Measurements from ENCODE around the gene UBA6.

UBA6 gene

DNA sequence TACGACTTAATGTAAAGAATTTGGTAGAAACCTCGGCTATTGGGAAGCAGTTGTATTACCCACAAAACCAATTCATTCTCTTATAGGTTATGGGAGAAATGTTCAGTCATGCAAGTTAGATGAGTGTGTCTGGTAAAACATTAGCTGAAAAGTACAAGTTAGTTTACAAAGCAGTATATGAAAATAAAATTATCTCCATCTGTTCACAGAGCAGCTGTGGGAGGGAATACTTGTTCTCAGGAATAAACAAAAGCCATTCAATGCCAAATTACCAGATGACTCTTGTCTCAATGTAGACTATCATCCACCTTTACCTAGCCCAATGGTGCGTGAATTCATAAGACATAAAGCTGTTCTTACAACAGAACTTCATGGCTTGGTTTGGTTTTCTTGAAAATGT lies 113.8 kb downstream of the UBA6 start:
- no peak for TF ChIP-seq SUZ12 (IDR thresholded peaks at IDR 0.05)
- TF ChIP-seq NFRKB (IDR thresholded peaks at IDR 0.05): no peak
- TF ChIP-seq ARNT (IDR thresholded peaks at IDR 0.05): no peak
- TF ChIP-seq LEF1 (IDR thresholded peaks at IDR 0.05; ENCODE audit: borderline replicate concordance): no peak
- TF ChIP-seq ELF4 (IDR thresholded peaks at IDR 0.05): no peak
- no peak for TF ChIP-seq ZNF384 (IDR thresholded peaks at IDR 0.05)
- no peak for TF ChIP-seq FOXA1 (IDR thresholded peaks at IDR 0.05)
- no peak for TF ChIP-seq FOXK2 (IDR thresholded peaks at IDR 0.05)
- TF ChIP-seq, protein P1, sequence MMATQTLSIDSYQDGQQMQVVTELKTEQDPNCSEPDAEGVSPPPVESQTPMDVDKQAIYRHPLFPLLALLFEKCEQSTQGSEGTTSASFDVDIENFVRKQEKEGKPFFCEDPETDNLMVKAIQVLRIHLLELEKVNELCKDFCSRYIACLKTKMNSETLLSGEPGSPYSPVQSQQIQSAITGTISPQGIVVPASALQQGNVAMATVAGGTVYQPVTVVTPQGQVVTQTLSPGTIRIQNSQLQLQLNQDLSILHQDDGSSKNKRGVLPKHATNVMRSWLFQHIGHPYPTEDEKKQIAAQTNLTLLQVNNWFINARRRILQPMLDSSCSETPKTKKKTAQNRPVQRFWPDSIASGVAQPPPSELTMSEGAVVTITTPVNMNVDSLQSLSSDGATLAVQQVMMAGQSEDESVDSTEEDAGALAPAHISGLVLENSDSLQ (IDR thresholded peaks at IDR 0.05): no peak
- TF ChIP-seq L3MBTL2 (conservative IDR thresholded peaks at IDR 0.05): no peak
- no peak for TF ChIP-seq HDGF (IDR thresholded peaks at IDR 0.05; ENCODE audit: borderline replicate concordance)
- no peak for TF ChIP-seq BHLHE40 (IDR thresholded peaks at IDR 0.05; ENCODE audit: borderline replicate concordance)
- TF ChIP-seq CTBP1 (IDR thresholded peaks at IDR 0.05; ENCODE audit: borderline replicate concordance): no peak
- no peak for TF ChIP-seq SP1 (IDR thresholded peaks at IDR 0.05)
- no peak for TF ChIP-seq FOXM1 (IDR thresholded peaks at IDR 0.05; ENCODE audit: borderline replicate concordance)
- no peak for TF ChIP-seq TARDBP (IDR thresholded peaks at IDR 0.05)
- POLR2A ChIA-PET: no interaction called here
- DNase-seq (ENCODE audit: extremely low spot score): no peak
- CTCF ChIA-PET: no interaction called here

DNA sequence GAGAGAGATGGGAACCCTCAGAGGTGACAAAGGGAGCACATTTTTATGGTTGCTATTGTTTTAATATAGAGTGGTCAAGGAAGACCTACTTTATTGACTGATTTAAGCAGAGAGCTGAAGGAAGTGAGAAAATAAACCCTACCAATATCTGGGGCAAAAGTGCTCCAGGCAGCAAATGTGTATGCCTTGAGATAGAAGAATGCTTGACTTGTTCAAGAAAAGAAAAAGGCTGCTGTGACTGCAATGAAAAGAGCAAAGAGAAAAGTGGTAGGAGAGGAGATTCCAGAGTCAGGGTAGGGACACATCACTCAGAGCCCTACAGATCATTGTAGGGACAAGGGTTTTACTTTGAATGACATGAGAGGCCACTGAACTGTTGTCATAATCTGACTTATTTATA lies 116.5 kb downstream of the UBA6 start:
- ChIA-PET CTCF (no interaction called here), POLR2A (no interaction called here)
- TF ChIP-seq HDGF (IDR thresholded peaks at IDR 0.05; ENCODE audit: borderline replicate concordance): no peak
- no peak for TF ChIP-seq FOXK2 (IDR thresholded peaks at IDR 0.05)
- TF ChIP-seq L3MBTL2 (conservative IDR thresholded peaks at IDR 0.05): no peak
- no peak for TF ChIP-seq TARDBP (IDR thresholded peaks at IDR 0.05)
- TF ChIP-seq ELF4 (IDR thresholded peaks at IDR 0.05): no peak
- TF ChIP-seq FOXA1 (IDR thresholded peaks at IDR 0.05): no peak
- no peak for TF ChIP-seq SUZ12 (IDR thresholded peaks at IDR 0.05)
- no peak for TF ChIP-seq SP1 (IDR thresholded peaks at IDR 0.05)
- TF ChIP-seq FOXM1 (IDR thresholded peaks at IDR 0.05; ENCODE audit: borderline replicate concordance): no peak
- TF ChIP-seq BHLHE40 (IDR thresholded peaks at IDR 0.05; ENCODE audit: borderline replicate concordance): no peak
- no peak for TF ChIP-seq LEF1 (IDR thresholded peaks at IDR 0.05; ENCODE audit: borderline replicate concordance)
- DNase-seq (ENCODE audit: extremely low spot score): no peak

DNA sequence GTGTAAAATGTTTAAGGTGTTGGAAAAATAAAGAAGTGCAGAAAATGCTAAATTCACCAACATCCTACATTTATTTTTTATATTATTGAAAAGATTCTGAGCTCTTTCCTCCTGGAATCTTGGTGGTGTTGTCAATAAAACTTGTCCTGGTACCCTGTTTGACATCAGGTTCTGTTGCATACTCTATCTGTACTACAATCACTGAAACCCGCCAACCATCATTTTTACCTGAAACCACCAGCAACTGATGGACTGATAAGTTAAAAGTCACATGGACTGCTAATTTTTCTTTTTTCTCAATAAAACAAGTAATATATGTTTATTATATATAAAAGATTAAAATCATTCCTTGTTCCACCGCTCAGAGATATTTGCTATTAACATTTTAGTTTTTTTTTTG lies 119.0 kb downstream of the UBA6 start:
- TF ChIP-seq FOXK2 (IDR thresholded peaks at IDR 0.05) (no peak), L3MBTL2 (conservative IDR thresholded peaks at IDR 0.05) (no peak), LEF1 (IDR thresholded peaks at IDR 0.05; ENCODE audit: borderline replicate concordance) (no peak), TARDBP (IDR thresholded peaks at IDR 0.05) (no peak), FOXM1 (IDR thresholded peaks at IDR 0.05; ENCODE audit: borderline replicate concordance) (no peak), SUZ12 (IDR thresholded peaks at IDR 0.05) (no peak), BHLHE40 (IDR thresholded peaks at IDR 0.05; ENCODE audit: borderline replicate concordance) (no peak), ZNF384 (IDR thresholded peaks at IDR 0.05) (no peak)
- TF ChIP-seq, protein P1 (IDR thresholded peaks at IDR 0.05): no peak
- DNase-seq (ENCODE audit: extremely low spot score): no peak
- CTCF ChIA-PET: no interaction called here
- POLR2A ChIA-PET: no interaction called here

DNA sequence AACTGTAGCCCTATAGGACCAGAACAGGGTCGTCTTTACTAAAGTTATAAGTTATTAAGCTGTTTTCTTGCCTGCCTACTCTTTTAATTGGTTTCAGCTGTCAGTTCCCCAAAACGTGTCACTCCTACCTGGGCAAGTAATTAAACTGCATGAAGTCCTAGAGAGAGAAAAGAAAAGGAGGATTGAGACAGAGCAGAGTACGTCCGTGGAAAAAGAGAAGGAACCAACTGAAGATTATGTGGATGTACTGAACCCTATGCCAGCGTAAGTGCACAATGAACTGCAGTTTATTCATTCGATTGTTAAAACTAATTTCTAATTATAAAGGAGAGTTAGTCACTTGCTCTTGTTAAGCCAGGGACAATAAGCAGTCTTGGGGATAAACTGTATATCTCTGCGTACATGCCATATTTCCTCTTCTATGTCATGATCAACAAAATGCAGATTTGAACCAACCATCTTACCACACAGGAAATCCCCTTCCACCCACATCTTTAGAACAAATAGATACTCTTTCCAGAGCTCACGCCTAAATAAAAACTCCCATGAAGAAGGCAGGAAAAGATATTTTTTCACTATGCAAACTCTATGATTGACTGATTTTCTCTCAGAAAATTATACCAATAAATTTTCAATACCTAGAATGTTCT lies 119.6 kb downstream of the UBA6 start:
- DNase-seq (ENCODE audit: extremely low spot score): no peak
- CTCF ChIA-PET: no interaction called here
- no peak for TF ChIP-seq SUZ12 (IDR thresholded peaks at IDR 0.05)
- TF ChIP-seq NFRKB (IDR thresholded peaks at IDR 0.05): no peak
- no peak for TF ChIP-seq CTBP1 (IDR thresholded peaks at IDR 0.05; ENCODE audit: borderline replicate concordance)
- no peak for TF ChIP-seq LEF1 (IDR thresholded peaks at IDR 0.05; ENCODE audit: borderline replicate concordance)
- no peak for TF ChIP-seq ZNF384 (IDR thresholded peaks at IDR 0.05)
- TF ChIP-seq FOXA1 (IDR thresholded peaks at IDR 0.05): no peak
- TF ChIP-seq HDGF (IDR thresholded peaks at IDR 0.05; ENCODE audit: borderline replicate concordance): no peak
- POLR2A ChIA-PET: no interaction called here

DNA sequence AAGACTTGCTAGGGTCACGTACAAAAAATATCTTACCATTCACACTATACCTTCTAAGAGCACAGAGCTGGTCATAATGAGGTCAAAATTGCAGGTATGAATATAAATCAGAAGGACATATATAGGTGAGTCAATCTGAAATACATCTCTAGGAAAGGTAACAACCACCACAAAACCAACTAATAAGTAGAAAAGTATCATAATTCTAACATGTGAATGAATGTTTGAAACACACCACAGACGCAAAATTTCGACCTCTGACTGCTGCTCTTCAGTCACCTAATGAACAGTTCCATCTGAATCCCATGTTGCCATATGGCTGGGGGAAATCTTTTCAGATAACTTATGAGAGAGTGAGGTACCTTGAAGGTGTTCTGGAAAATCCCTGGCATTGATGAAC lies 120.4 kb downstream of the UBA6 start:
- TF ChIP-seq FOXA1 (IDR thresholded peaks at IDR 0.05) (no peak), CTBP1 (IDR thresholded peaks at IDR 0.05; ENCODE audit: borderline replicate concordance) (no peak), BHLHE40 (IDR thresholded peaks at IDR 0.05; ENCODE audit: borderline replicate concordance) (no peak), TARDBP (IDR thresholded peaks at IDR 0.05) (no peak), ARNT (IDR thresholded peaks at IDR 0.05) (no peak), FOXK2 (IDR thresholded peaks at IDR 0.05) (no peak), FOXM1 (IDR thresholded peaks at IDR 0.05; ENCODE audit: borderline replicate concordance) (no peak), SUZ12 (IDR thresholded peaks at IDR 0.05) (no peak), LEF1 (IDR thresholded peaks at IDR 0.05; ENCODE audit: borderline replicate concordance) (no peak), L3MBTL2 (conservative IDR thresholded peaks at IDR 0.05) (no peak), SP1 (IDR thresholded peaks at IDR 0.05) (no peak)
- DNase-seq (ENCODE audit: extremely low spot score): no peak
- CTCF ChIA-PET: no interaction called here
- POLR2A ChIA-PET: no interaction called here

DNA sequence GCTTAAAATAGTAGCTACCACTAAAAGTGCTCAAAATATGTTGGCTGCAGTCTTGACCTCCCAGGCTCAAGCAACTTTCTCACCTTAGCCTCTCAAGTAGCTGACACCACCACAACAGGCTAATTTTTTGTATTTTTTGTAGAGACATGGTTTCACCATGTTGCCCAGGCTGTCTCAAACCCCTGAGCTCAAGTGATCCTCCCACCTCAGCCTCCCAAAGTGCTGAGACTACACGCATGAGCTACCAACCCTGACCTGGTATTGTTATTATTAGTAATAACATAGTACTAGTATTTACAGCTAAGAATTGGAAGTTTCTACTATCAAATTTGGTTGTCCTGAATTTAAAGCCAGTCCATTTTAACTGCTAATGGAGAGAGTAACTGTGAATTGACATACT lies 124.4 kb downstream of the UBA6 start:
- TF ChIP-seq LEF1 (IDR thresholded peaks at IDR 0.05; ENCODE audit: borderline replicate concordance): no peak
- no peak for TF ChIP-seq SUZ12 (IDR thresholded peaks at IDR 0.05)
- no peak for TF ChIP-seq SP1 (IDR thresholded peaks at IDR 0.05)
- no peak for TF ChIP-seq CTBP1 (IDR thresholded peaks at IDR 0.05; ENCODE audit: borderline replicate concordance)
- TF ChIP-seq, protein P1 (IDR thresholded peaks at IDR 0.05): no peak
- TF ChIP-seq FOXM1 (IDR thresholded peaks at IDR 0.05; ENCODE audit: borderline replicate concordance): no peak
- TF ChIP-seq L3MBTL2 (conservative IDR thresholded peaks at IDR 0.05): no peak
- TF ChIP-seq ARNT (IDR thresholded peaks at IDR 0.05): no peak
- TF ChIP-seq FOXK2 (IDR thresholded peaks at IDR 0.05): no peak
- no peak for TF ChIP-seq BHLHE40 (IDR thresholded peaks at IDR 0.05; ENCODE audit: borderline replicate concordance)
- no peak for TF ChIP-seq HDGF (IDR thresholded peaks at IDR 0.05; ENCODE audit: borderline replicate concordance)
- no peak for TF ChIP-seq ELF4 (IDR thresholded peaks at IDR 0.05)
- no peak for TF ChIP-seq ZNF384 (IDR thresholded peaks at IDR 0.05)
- TF ChIP-seq TARDBP (IDR thresholded peaks at IDR 0.05): no peak
- POLR2A ChIA-PET: no interaction called here
- no peak for DNase-seq (ENCODE audit: extremely low spot score)
- CTCF ChIA-PET: no interaction called here

All from HEK293T (cell line).